IMR-90 (cell line): ENCODE data around the gene LINC01488. TPM values are rescaled to one million over a fixed set of nuclear protein-coding genes. Genes with fewer than 3 reads are reported as not detected.
A peak's percentile ranks its signal among the peaks of the same experiment; 100 is the strongest.

Experiments used
- ATAC-seq: fragments of 200-7000 bp; cut with Tn5 transposase; 2 replicates; pipeline ENCODE4 v1.9.1; 2020; ENCODE audit warnings: low read depth, mild to moderate bottlenecking, moderate library complexity
- BruUV-seq: library from RNA; stranded (reverse); fragments of 400-500 nt; replicated peaks from 2 replicates; lab custom pipeline; 2021; lab: Mats Ljungman, UMichigan
- CTCF ChIA-PET: fragments of 300-600 bp; formaldehyde crosslinking; extraction: SDS; loops from one replicate; lab custom pipeline; 2021; ENCODE audit warnings: antibody characterized with exemption; lab: Yijun Ruan, JAX
- POLR2A ChIA-PET: fragments of 300-600 bp; sonication (Branson Sonifier 250); formaldehyde crosslinking; loops from one replicate; lab custom pipeline; 2022; ENCODE audit warnings: antibody characterized with exemption; ENCODE audit not compliant: unreplicated experiment; lab: Charles Lee
- DNase-seq: peaks from one replicate; pipeline ENCODE4 v3.0.0; 2013
- H2AFZ ChIP-seq: replicated peaks from 2 replicates; pipeline ENCODE3; 2013; ENCODE audit warnings: low read length, mild to moderate bottlenecking; ENCODE audit not compliant: poor library complexity
- H2AK5ac ChIP-seq: 2 replicates; pipeline ENCODE4 v1.6.1; 2013; ENCODE audit warnings: low read depth, low read length, inconsistent platforms
- H2AK9ac ChIP-seq: replicated peaks from 2 replicates; pipeline ENCODE3; 2013; ENCODE audit warnings: mild to moderate bottlenecking, low read depth, low read length, moderate library complexity; ENCODE audit not compliant: poor library complexity
- H2BK120ac ChIP-seq: 2 replicates; pipeline ENCODE4 v1.6.1; 2013; ENCODE audit warnings: low read depth, low read length, inconsistent platforms
- H2BK15ac ChIP-seq: 3 replicates; pipeline ENCODE4 v1.6.1; 2013; ENCODE audit warnings: low read depth, low read length, inconsistent platforms
- H2BK20ac ChIP-seq: 2 replicates; pipeline ENCODE4 v1.6.1; 2013; ENCODE audit warnings: low read depth, mild to moderate bottlenecking, inconsistent platforms, low read length, moderate library complexity
- H2BK5ac ChIP-seq: 2 replicates; pipeline ENCODE4 v1.6.1; 2013; ENCODE audit warnings: mild to moderate bottlenecking, low read depth, low read length, inconsistent platforms; ENCODE audit not compliant: poor library complexity, severe bottlenecking
- H3K14ac ChIP-seq: replicated peaks from 2 replicates; pipeline ENCODE4 v1.6.1; 2013; ENCODE audit warnings: low read depth, low read length, inconsistent platforms
- H3K18ac ChIP-seq: 2 replicates; pipeline ENCODE4 v1.6.1; 2013; ENCODE audit warnings: low read depth, low read length, control low read depth
- H3K23ac ChIP-seq: 2 replicates; pipeline ENCODE4 v1.6.1; 2013; ENCODE audit warnings: low read depth, low read length, inconsistent platforms
- H3K27ac ChIP-seq: 2 replicates; pipeline ENCODE4 v1.5.1; 2013; ENCODE audit warnings: mild to moderate bottlenecking, control low read depth, low read length; ENCODE audit not compliant: insufficient read depth
- H3K27me3 ChIP-seq: 2 replicates; pipeline ENCODE4 v1.6.1; 2013; ENCODE audit warnings: low read length; ENCODE audit not compliant: control insufficient read depth, insufficient read depth
- H3K36me3 ChIP-seq: 2 replicates; pipeline ENCODE4 v1.6.1; 2013; ENCODE audit warnings: low read length, mixed read lengths; ENCODE audit not compliant: control insufficient read depth, insufficient read depth
- H3K4ac ChIP-seq: 2 replicates; pipeline ENCODE4 v1.6.1; 2013; ENCODE audit warnings: low read depth, low read length, inconsistent platforms
- H3K4me1 ChIP-seq: 2 replicates; pipeline ENCODE4 v1.6.1; 2013; ENCODE audit warnings: low read length, mixed read lengths; ENCODE audit not compliant: control insufficient read depth, insufficient read depth
- H3K4me2 ChIP-seq: 2 replicates; pipeline ENCODE4 v1.6.1; 2013; ENCODE audit warnings: low read depth, mild to moderate bottlenecking, control low read depth, low read length, moderate library complexity
- H3K4me3 ChIP-seq: 2 replicates; pipeline ENCODE4 v1.5.1; 2013; ENCODE audit warnings: low read depth, mild to moderate bottlenecking, control low read depth, low read length, moderate library complexity; ENCODE audit not compliant: insufficient read depth
- H3K56ac ChIP-seq: 2 replicates; pipeline ENCODE4 v1.6.1; 2013; ENCODE audit warnings: low read length, inconsistent platforms; ENCODE audit not compliant: insufficient read depth; ENCODE audit errors: extremely low read depth
- H3K79me1 ChIP-seq, 2 experiments: 2 replicates each; pipeline ENCODE4 v1.6.1; 2013; ENCODE audit warnings: low read length in 2 of 2, inconsistent platforms in 1 of 2, low read depth in 1 of 2
- H3K9ac ChIP-seq: 2 replicates; pipeline ENCODE4 v1.6.1; 2013; ENCODE audit warnings: low read depth, low read length, control low read depth
- H3K9me1 ChIP-seq: 2 replicates; pipeline ENCODE4 v1.6.1; 2013; ENCODE audit warnings: low read length, inconsistent platforms; ENCODE audit not compliant: insufficient read depth
- H3K9me3 ChIP-seq: 2 replicates; pipeline ENCODE4 v1.6.1; 2013; ENCODE audit warnings: low read length; ENCODE audit not compliant: control insufficient read depth, insufficient read depth
- H4K20me1 ChIP-seq: 2 replicates; pipeline ENCODE4 v1.6.1; 2013; ENCODE audit warnings: low read length, inconsistent platforms; ENCODE audit not compliant: insufficient read depth
- H4K5ac ChIP-seq: 2 replicates; pipeline ENCODE4 v1.6.1; 2013; ENCODE audit warnings: mild to moderate bottlenecking, low read depth, low read length, control low read depth
- H4K8ac ChIP-seq, 2 experiments: 2 replicates each; pipeline ENCODE4 v1.6.1; 2013; ENCODE audit warnings: low read depth in 2 of 2, low read length in 2 of 2, control low read depth in 1 of 2, inconsistent platforms in 1 of 2
- H4K91ac ChIP-seq: 2 replicates; pipeline ENCODE4 v1.6.1; 2013; ENCODE audit warnings: low read depth, low read length, inconsistent platforms; ENCODE audit not compliant: insufficient read depth
- FOS ChIP-seq: fragments of 150-350 bp; IDR thresholded peaks from 2 replicates; pipeline ENCODE4 v1.6.1; 2016; ENCODE audit warnings: low read depth, low read length
- MAFK ChIP-seq: IDR thresholded peaks from 2 replicates; pipeline ENCODE4 v1.6.1; 2012; ENCODE audit warnings: low read depth, low read length, improper control_type of control experiment
- NFE2L2 ChIP-seq: fragments of 150-350 bp; IDR thresholded peaks from 2 replicates; pipeline ENCODE4 v1.6.1; 2016; ENCODE audit warnings: low read depth, mild to moderate bottlenecking, low read length
- WGBS, 2 experiments: methylation state at CpG; one replicate each; pipeline versions ENCODE4 v1.1.5 to v1.1.7; 2013; ENCODE audit warnings: missing lambda C conversion rate in 2 of 2; ENCODE audit not compliant: insufficient read length in 1 of 2; ENCODE audit errors: extremely low coverage in 2 of 2; 5-methylcytosine and 5-hydroxymethylcytosine counted together
- dilution Hi-C: fragments of 300-500 bp; cut with HindIII; formaldehyde crosslinking; loops from one replicate; pipeline ENCODE4 v1.14.3; 2018; ENCODE audit warnings: low sequenced_read_pairs; ENCODE audit not compliant: unreplicated experiment
- in situ Hi-C: fragments of 300-500 bp; cut with MboI; formaldehyde crosslinking; loops from 3 replicates; pipeline ENCODE4 v1.14.3; 2019; ENCODE audit warnings: low sequenced_read_pairs, inconsistent platforms, mixed read lengths
- intact Hi-C: fragments of 100-400 bp; cut with micrococcal nuclease; formaldehyde crosslinking; loops from 2 replicates; pipeline ENCODE4 v1.10.0; 2022
- polyA plus RNA-seq, 3 experiments: library from polyadenylated mRNA; depleted of rRNA; stranded (reverse); fragments of >200 nt; gene quantifications; 2 replicates each; pipeline ENCODE4 v1.2.3, GENCODE V29; 2012; ENCODE audit warnings: low replicate concordance in 1 of 3
- total RNA-seq: library from RNA; depleted of rRNA; stranded (reverse); fragments of >200 nt; gene quantifications from 2 replicates; pipeline ENCODE4 v1.2.3, GENCODE V29; 2012

The LINC01488 gene
- total and polyA plus RNA-seq, 2 of the 4 experiments (the other 2 are of a cell fraction), result not detected

DNA sequence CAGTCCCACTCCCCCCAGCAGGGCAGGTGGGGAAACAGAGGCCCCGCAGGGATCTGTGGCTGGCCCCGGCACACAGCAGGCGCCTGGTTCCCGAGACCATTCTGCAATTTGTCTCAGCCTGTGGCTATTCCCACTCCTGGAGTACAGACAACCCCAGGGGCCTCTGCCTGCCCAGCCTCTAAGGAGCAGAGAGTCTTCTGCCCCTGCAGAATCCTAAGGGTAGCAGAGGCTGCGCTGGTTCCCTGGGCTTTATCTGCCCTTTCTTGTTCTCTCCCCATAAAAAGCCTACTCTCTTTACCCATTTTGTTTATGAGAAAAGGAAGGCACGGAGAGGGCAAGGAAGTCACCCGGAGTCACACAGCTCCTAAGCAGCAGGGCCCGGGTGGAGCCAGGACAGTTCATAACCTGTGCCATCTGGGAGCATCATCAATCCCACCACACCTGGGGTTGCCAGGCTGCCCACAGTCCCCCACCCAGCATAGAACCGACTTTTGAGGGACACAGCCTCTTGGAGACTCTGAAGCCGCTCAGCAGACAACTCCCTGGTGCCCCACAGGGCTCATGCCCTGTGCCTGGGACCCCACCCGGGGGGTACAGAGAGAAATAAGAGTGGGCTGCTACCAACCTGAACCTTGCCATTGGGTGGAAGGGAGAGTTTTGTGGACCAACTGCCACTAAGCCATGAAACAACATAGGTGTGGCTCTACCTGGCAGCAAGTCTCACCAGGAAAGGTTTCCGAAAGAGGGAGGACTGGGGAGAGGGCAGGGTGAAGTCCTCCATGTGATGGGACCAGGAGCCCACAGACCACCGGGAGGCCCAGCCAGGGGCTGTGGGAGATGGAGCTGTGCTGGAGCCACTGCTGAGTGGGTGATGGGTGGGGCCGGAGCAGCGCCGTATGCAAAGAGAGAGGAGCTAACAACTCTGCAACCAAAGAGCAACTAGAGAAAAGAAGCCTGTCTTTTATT, 17.2 kb upstream of the LINC01488 start:
- Histone ChIP-seq H3K79me1 (0 out of 4 replicates have a peak, but pooled peaks cover 0 to 3% of the 10 kb centered on the region in 2 experiments), H2BK120ac (0 out of 2 replicates have a peak overlapping the region, but pooled peaks have one; percentile 37), H4K8ac (no peak overlapping the region), H2AK9ac (peak overlapping the region; percentile 67), H2AK5ac (peak overlapping the region; percentile 19; the same call in 1 of the 2 replicates), H2BK5ac (no peak overlapping the region), H3K4ac (no peak overlapping the region), H3K4me1 (peaks cover 12% of the 10 kb centered on the region), H3K4me2 (no peak overlapping the region), H2BK20ac (no peak overlapping the region), H3K56ac (no peak overlapping the region), H3K36me3 (no peaks in the 10 kb centered on the region), H3K27me3 (no peaks in the 10 kb centered on the region), H3K23ac (no peak overlapping the region), H3K9me1 (no peaks in the 10 kb centered on the region; the same call in 1 of the 2 replicates), H3K27ac (no peak overlapping the region), H3K4me3 (no peak overlapping the region), H2AFZ (no peak overlapping the region), H4K20me1 (no peaks in the 10 kb centered on the region), H3K9ac (no peak overlapping the region), H2BK15ac (no peak overlapping the region), H3K18ac (no peak overlapping the region), H4K91ac (no peak overlapping the region), H3K14ac (no peak overlapping the region), H3K9me3 (peaks cover 19% of the 10 kb centered on the region), H4K5ac (no peak overlapping the region)
- ATAC-seq, result no peak
- CTCF ChIA-PET, result no interaction called here
- no peak for DNase-seq
- WGBS, 2 experiments, result 83% methylated on average over 6 of the region's 16 CpGs; no CpG with 5 or more reads in 1 of the 2 experiments
- TF ChIP-seq MAFK, result no peak
- TF ChIP-seq NFE2L2, result no peak
- no peak for TF ChIP-seq FOS
- dilution Hi-C loops (no loop called here), intact Hi-C loops (loop anchor here (1.0 kb wide), 1 partner anchor 46 kb away; no protein-coding TSS in a partner anchor), in situ Hi-C loops (no loop called here)
- BruUV-seq, result no TSS peak
- POLR2A ChIA-PET, result no interaction called here
